GM12872 (cell line): ENCODE results near the gene MGAT3.

ENCODE experiments used
- CTCF ChIP-seq: IDR thresholded peaks from 3 replicates; pipeline ENCODE4 v1.5.1; 2011; ENCODE audit warnings: low read depth, mild to moderate bottlenecking, low read length, moderate library complexity; ENCODE audit not compliant: insufficient read depth

Gene MGAT3

GRCh38 chr22:39430576-39431150 lies 26.1 kb upstream of the MGAT3 start:
- no peak for TF ChIP-seq CTCF

GRCh38 chr22:39431216-39431801 lies 25.5 kb upstream of the MGAT3 start:
- TF ChIP-seq CTCF: no peak

- TF ChIP-seq CTCF: no peak
These were observed 25.0 kb upstream of the MGAT3 start for GRCh38 chr22:39431821-39432251.

- TF ChIP-seq CTCF: no peak
These were observed 24.4 kb upstream of the MGAT3 start for GRCh38 chr22:39432361-39432811.

- no peak for TF ChIP-seq CTCF
These were observed 23.2 kb upstream of the MGAT3 start for GRCh38 chr22:39433476-39434242.

- no peak for TF ChIP-seq CTCF
These were observed 22.6 kb upstream of the MGAT3 start for GRCh38 chr22:39434243-39434653.

GRCh38 chr22:39434721-39435120 lies 22.1 kb upstream of the MGAT3 start:
- no peak for TF ChIP-seq CTCF
